8988T (cell line): ENCODE measurements around the gene CYP46A1.
"Not testable (repeated sequence)": the region's sequence is repeated elsewhere in the genome, so short reads cannot be mapped to it uniquely, and the experiment has no call there.

Experiments
- DNase-seq: peaks from one replicate; pipeline ENCODE4 v3.0.0; 2011

Gene CYP46A1

GRCh38 chr14:99658218-99658845, 25.8 kb upstream of the CYP46A1 start:
- DNase-seq = no peak

- no peak for DNase-seq
These were observed 24.8 kb upstream of the CYP46A1 start for GRCh38 chr14:99659333-99659741.

GRCh38 chr14:99660006-99660566, 24.0 kb upstream of the CYP46A1 start:
- DNase-seq = no peak

GRCh38 chr14:99660794-99661193, 23.3 kb upstream of the CYP46A1 start:
- no peak for DNase-seq

GRCh38 chr14:99661206-99661605, 22.9 kb upstream of the CYP46A1 start:
- not testable (repeated sequence) for DNase-seq

- no peak for DNase-seq
These were observed 21.3 kb upstream of the CYP46A1 start for GRCh38 chr14:99662846-99663245.

GRCh38 chr14:99663386-99664057, 20.6 kb upstream of the CYP46A1 start:
- DNase-seq = no peak

- DNase-seq = no peak
These were observed 19.8 kb upstream of the CYP46A1 start for GRCh38 chr14:99664058-99664936.

- no peak for DNase-seq
These were observed 19.2 kb upstream of the CYP46A1 start for GRCh38 chr14:99664937-99665273.

- no peak for DNase-seq
These were observed 17.6 kb upstream of the CYP46A1 start for GRCh38 chr14:99666533-99666932.

- no peak for DNase-seq
These were observed 17.1 kb upstream of the CYP46A1 start for GRCh38 chr14:99667045-99667444.

GRCh38 chr14:99667821-99668220, 16.3 kb upstream of the CYP46A1 start:
- no peak for DNase-seq

GRCh38 chr14:99668307-99669295, 15.5 kb upstream of the CYP46A1 start:
- no peak for DNase-seq

GRCh38 chr14:99670361-99671234, 13.5 kb upstream of the CYP46A1 start:
- DNase-seq = no peak

- DNase-seq = no peak
These were observed 12.6 kb upstream of the CYP46A1 start for GRCh38 chr14:99671235-99672224.

GRCh38 chr14:99672506-99673304, 11.4 kb upstream of the CYP46A1 start:
- peak; percentile 13 for DNase-seq

- DNase-seq = peak; percentile 6
These were observed 10.6 kb upstream of the CYP46A1 start for GRCh38 chr14:99673305-99674063.

GRCh38 chr14:99674064-99674650, 9.9 kb upstream of the CYP46A1 start:
- DNase-seq = peak; percentile 20
